COLO668 (cell line): ENCODE results near the gene SMIM31.

Experiments
- DNase-seq: peaks from one replicate; lab custom pipeline; 2025; ENCODE audit not compliant: unreplicated experiment; lab: John Stamatoyannopoulos, UW

SMIM31 gene

DNA sequence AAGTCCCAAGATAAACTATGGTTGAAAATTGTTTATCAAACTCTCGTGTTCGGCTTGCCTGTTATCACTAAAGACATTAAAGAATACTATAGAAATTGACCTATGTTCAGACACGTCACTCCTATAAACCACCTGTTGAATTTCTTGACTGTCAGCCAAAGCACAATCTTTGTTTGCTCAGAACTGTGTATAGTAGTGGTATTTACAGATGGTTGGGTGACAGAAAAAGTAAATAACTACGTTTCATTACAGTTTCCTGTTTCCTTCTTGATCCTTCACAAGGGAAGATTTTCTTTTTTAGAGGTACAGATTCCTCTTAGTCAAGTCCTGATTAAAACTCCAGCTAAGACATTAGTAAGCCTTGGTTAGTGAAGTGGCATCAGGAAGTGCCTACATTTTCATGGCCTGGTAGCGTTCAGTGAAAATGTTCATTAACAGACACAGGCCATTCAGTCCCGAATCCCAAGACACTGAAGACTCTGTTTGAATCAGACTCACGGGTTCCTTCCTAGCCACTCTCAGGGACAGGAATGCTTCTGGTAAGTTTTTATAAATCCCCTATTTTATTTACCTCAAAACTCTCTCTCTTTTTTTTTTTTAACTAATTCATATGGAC is at the start of gene SMIM31:
TSS of gene SMIM31 (plus strand) at position 259 of the 616 bp plus-strand sequence. CDS start 16,313 bp downstream, outside the sequence.
- no peak for DNase-seq

DNA sequence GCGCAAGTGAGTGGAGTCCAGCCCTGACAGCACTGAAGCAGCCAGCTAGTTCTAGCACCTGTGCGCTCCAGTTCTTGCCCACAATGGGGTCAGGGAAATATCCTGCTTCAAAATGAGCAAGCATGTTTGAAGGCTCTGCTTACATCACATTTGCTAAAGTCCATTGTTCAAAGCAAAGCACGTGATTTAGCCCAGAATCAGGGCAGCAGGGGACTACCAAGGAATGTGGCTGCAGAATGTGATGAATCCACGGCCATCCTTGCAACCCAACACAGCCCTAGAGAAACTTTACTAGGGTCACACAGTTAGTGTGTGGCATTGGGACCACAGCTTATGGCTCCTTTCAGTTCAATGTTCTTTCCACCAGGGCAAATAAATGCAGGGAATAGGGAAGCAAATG is 47.3 kb upstream of the SMIM31 start:
- no peak for DNase-seq

DNA sequence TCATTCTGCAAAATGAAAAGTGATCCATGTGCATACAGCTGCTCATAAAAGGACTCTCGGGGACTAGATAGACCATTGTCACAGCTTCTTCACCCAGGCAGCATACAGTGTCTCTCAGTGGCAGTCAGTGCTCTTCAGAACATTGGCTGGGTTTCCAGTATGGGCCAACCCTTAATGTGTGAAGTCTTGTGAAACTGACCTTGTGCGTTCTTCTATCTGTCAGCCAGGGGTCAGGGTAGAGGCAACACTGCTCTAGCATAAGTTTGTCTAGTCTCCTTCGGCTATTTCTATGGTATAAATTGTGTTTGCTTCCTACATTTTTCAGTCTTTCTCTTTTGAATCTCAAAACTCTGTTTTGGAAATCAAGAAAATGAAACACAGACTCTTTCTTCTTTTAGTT is 37.0 kb upstream of the SMIM31 start:
- DNase-seq = no peak

DNA sequence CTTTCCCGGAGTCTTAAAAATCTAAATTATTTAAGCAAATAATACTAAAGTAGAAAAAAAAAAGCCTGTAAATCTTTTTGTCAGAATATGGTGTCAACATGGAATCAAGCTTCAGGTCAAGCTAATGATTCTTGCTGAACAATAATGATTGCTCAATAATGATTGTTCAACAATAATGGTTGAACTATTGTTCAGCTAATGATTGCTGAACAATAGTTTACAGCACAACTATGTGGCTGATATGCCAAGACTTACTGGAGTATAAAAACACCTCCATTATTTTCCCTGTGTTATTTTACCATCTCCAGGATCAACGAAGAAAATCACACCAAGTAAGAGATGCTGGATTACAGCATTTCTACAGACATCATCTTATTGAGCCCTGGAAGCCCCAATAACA is 35.1 kb upstream of the SMIM31 start:
- DNase-seq = no peak

DNA sequence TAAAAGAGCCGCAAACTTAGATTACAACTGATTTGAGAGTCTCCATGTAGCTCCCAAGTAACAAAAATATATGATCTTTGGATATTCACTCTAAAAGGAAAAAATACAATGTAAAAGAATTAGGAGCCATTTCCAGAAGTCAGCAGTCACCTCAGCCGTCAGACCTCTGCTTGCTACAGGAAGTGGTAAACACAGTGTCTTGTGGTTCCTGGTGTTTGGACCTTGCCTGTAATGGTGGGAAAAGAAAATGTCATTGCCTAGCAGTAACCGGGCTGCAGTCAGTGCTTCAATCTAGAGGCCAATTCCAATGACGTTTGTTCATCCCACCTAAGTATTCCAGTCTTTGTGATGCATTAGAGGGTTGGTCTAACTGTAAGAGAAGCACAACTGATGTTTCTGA is 28.9 kb upstream of the SMIM31 start:
- DNase-seq = no peak

DNA sequence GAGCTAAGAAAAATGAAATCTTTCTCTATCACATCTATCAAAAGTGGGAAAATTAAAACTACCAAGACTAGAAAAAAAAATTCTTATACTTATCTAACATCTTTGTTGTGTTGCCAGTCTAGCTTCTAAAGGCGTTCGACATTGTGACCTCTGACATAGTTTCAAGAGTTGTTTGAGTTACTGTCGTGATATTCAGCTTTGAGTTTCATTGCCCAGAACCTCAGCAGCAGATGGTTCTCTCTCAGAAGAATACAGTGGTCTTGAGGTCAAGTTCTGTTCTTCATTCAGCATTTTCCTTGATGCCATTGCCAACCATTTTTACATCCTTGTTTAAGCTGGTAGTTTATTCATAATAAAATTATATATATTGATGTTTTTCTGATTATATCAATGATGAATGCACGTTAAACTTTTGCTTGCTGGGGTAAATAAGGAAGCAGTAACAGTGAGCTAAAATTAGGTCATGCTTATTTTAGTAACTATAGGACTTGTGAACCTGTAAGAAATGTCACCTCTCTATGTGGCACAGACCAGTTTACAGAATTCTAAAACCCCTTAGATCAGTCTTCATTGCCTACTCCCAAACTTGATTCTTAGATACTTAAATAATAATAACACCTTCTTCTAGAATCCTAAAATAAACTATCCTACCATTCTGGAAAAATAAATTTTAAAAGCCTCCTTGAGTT is 23.1 kb upstream of the SMIM31 start:
- no peak for DNase-seq

DNA sequence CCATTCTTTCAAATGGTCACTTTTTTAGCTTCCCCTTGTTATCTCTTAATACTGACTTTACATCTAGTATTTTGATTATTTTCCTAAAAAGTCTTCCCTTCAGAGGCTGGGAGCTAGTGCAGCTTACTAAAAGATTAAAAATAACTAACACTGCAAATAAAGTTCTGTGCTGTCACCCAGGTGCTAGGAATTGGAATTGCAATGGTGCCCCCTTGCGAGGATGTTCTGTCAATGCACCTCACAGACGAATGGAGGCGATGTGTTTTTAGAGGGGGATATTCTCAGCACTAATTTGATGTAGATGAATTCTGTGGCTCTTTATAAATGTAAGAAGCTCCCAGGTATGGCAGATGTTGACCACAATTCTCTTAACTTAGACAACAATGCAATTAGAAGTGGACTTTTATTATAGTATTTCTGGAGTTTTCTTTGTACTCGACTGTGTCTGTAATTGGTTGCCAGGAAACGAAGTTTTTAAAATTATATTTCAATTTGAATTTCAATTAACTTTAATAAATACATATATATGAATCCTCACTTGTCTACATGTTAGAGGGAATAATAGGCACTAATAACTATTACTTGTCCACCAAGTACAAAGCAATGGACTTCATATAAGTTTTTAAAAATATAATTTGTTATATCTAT is 22.0 kb upstream of the SMIM31 start:
- DNase-seq = peak; percentile 7

DNA sequence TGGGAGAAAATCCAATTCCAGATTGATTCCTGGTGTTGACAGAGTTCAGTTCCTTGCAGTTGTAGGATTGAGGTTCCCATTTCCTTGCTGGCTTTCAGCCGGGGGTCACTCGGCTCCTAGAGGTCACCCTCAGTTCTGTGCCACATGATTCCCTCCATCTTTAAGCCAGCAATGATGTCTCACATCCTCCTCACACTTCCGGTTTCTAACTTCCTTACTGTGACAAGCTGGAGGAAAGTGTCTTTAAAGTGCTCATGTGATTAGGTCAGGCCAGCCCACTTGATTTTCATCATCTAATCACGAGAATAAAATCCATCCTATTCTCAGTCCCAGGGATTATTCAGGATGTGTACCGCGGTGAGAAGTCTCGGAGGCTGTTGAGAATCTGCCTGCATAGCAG is 19.4 kb upstream of the SMIM31 start:
- DNase-seq = no peak

DNA sequence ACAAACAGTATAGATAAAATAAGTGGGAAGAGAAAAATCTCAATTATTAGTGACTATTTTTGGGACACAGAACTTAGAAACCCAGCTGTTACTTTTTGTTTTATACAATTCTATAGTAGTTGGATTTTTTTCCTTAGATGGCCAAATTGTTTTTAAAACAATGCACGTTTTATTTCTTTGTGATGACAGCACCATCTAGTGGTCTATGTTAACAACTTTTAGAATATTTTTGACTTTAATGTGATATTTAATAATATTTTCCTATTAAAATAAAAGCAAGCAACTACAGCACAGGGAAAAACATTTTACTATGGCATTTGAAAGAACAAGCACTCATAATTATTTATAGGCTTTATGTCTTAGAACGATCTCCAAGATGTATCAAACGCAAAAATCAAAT is 5.6 kb upstream of the SMIM31 start:
- no peak for DNase-seq

DNA sequence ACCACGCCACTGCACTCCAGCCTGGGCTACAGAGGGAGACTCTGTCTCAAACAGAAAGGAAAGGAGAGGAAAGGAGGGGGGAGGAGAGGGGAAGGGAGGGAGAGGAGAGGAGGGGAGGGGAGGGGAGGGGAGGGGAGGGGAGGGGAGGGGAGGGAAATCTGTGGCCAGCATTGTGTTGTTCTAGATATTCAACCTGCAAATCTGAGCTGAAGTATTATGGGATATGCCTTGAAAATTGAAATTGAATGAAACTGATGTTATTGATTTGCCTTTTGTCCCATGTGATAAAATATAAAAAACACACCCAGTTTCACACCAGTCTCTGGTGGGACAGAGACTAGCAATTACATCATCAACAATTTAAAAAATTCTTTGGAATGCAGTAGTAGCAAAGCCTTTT is 1.5 kb downstream of the SMIM31 start:
- no peak for DNase-seq

DNA sequence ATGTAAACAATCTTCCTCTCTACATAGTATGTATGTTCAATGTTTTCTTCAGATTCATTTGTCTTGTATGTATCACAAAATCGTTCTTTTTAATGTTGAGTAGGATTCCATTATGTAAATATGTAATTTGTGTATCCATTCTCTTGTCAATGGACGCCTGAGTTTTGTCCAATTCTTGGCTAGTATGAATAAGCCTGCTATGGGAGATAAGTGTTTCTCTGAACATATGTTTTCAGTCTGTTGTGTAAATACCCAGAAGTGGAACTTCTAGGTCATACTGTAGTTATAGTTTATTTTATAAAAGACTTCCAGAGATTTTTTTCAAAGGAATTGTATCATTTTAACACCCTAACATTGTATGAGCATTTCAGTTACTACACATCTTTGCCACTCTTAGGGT is 2.8 kb downstream of the SMIM31 start:
- no peak for DNase-seq

DNA sequence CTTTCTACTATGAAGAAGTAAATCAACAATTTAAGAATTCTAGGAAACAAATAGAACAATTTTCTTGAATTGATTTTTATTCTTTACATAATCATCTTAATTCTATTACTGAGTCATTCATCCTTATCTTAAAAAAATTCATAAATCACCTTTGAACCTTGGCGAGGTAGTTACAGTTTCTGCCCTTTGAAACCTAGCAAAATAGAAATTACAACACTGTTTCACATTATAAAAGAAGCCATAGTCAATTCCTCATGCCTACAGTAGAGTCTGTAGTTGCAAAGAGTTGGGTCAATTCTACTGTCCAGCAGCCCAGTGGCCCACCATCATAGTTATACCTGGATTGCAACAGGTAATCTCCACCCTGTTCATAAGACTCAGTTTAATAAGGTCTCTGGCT is 7.3 kb downstream of the SMIM31 start:
- no peak for DNase-seq

DNA sequence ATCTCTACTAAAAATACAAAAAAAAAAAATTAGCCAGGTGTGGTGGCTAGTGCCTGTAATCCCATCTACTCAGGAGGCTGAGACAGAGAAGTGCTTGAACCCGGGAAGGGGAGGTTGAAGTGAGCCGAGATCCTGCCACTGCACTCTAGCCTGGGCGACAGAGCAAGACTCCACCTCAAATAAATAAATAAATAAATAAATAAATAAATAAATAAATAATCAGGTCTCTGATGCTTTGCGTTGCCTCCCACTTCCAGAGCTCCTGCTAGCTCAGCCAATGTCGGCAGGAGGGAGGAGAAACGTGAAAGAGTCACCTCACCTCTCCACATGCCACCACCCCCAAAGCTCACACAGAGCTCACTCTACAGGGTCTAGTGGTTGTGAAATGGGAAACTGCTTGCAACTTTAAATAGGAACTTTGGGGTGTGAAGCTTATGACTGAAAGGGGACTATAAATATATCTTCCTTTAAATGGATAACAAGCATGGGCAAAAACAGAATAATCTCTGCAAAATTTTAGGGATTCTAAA is 7.9 kb downstream of the SMIM31 start:
- DNase-seq = no peak

DNA sequence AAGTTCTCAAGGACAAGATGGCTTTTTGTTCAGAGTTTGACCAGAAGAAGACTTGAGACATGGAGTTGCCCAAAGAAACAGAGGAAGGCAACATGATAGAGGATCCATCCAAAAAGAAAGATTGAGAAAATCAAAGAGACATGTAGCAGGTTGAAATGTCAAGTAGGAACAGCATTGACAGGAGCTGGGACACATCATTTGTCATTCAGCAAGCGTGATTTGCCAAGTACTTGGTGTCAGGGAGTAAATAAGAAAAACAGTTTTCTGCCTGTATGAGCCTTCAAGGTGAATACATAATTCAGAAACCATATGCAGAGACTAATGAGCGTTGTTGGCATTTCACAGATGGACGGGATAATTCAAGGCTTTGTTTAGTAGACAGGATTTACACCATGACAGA is 11.2 kb downstream of the SMIM31 start:
- no peak for DNase-seq

DNA sequence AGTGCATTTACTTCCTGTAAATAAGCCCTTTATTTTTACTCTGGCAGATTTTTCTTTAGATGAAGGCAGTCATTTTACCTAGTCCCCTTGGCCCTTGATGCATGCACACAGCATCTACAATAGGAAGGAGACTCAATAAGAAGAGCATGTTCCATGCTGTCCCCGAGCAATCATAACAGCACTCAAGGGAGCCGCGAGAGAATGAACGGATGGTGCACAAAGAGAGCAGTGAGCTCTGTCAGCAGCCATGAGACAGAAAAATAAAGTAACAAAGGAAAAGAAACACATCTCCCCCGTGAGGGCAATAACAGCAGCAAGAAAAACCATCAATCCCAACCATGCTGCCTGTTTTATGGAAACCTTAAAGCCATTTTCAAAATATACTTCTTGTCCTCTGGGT is 11.9 kb downstream of the SMIM31 start:
- DNase-seq = no peak

DNA sequence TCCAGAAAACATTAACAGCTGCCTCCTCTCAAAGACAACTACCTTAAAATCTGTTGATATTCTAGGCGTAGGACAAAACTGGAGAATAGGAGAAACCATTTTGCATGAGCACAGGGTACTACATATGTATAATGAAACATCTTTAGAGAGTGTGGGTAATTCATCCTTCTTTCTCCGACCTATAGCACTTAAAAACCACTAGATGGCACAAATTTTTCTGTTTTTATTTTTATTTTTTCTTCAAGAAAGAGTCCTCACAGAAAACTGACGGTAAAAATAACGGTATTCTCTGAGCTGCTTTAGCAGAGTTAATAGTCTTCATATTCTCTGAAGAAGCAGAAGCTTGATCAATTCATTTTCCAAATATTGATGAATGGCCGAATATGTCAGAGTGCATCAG is 14.6 kb downstream of the SMIM31 start:
- DNase-seq = no peak

DNA sequence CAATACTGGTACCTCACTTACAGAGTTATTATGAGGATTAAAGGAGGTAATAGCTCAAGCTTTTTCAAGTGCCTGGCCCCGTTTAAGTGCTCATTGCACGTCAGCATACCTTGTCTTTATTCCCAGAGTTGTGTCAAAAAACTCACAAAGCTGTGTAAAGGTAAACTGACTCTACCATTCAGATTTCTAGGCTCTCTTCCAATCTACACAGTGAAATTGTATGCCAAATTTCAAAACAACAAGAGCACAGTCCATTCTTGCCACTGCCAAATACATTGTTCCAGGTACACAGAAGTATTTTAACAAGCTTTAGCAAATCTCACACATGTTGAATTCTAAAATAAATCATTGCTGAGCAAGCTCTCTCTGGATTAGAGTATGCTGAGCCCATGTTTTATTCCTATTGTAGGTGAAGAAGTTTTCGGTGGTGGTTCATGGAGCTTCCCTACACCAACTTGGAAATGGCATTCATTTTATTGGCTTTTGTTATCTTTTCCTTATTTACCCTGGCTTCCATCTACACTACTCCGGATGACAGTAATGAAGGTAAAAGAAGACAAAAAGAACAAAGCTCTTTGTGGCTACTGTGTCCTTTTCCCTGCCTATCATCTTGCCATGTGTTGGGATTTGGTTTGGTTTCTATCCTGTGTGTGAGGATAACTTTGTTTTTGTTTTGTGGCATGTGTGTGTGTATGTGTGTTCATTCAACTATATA is 16.2 kb downstream of the SMIM31 start:
- no peak for DNase-seq

DNA sequence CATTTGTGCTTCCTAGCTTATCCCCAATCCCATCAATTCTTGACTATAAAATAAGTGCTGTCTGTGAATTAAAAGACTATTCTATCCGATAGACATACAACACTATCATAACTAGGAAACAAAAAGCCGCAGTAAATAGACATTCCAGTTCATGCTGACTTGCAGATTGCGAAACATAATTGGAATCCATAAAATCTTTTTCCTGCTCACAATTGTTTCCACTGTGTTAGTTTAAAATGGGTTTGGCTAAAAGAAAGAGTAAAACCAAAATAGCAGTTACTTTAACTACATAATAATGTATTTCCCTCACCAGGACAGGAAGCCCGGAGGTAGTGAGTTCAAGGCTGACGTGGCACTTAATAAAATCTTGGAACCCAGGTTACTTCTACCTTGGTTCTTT is 17.2 kb downstream of the SMIM31 start:
- DNase-seq = no peak

DNA sequence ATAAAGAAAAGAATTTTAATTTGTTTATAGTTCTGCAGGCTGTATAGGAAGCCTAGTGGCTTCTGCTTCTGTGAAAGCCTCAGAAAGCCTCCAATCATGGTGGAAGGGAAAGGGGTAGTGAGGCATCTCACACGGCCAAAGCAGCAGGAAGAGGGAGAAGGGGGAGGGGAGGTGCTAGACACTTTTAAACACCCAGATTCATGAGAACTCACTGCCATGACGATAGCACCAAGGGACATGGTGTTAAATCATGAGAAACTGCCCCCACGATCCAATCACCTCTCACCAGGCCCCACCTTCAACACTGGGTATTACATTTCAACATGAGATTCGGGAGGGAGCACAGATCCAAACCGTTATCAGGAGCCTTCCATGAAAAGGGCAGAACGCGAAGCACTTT is 18.1 kb downstream of the SMIM31 start:
- DNase-seq = no peak

DNA sequence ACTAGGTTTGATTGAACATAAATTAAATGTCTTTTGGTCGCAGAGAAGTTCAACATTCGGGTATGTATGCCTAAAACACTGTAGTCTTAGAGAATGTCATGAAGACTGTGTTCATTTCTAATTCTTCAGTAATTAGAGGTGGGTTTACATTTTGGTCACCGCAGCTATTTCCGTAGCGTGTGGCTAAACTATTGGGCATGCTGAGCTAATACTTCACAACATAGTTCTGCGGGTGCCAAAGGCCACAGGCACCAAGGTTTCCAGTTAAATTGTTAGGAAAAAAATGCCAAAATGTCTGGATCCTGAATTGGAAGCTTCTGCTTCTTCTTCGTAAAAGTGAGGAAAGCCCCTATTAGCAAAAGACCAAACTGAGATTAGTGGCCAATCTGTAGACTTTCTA is 25.1 kb downstream of the SMIM31 start:
- DNase-seq = no peak

DNA sequence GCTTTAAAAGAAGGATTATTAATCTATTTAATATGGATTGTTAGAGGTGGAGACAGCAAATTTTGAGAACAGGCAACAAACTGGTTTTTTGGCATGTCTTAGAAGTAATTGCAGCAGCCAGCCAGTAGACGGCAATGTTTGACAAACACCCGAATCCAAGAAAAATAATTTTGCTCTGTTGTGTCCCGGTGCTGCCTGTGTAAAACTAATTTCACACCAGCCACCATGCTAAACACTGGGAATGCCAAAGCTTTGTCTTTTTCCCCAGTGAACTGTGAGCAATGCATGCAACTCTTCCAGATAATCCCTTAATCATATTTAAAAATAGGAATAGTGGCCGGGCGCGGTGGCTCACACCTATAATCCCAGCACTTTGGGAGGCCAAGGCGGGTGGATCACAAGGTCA is 25.9 kb downstream of the SMIM31 start:
- DNase-seq = peak; percentile 6

DNA sequence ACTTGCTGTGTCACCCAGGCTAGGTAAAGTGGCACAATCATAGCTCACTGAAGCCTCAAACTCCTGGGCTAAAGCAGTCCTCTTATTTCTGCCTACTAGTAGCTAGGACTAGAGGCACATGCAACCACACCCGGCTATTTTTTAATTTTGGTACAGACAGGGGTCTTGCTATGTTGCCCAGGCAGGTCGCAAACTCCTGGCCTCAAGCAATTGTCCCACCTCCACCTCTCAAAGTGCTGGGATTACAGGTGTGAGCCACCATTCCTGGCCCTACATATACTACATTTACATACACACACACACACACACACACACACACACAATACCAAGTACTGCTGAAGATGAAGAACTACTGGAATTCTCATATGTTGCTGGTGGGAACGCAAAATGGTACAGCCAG is 26.9 kb downstream of the SMIM31 start:
- DNase-seq = no peak
